K562 (cell line): ENCODE results near the gene KIAA0040. TPM values are rescaled to one million over a fixed set of nuclear protein-coding genes. Genes with fewer than 3 reads are reported as not detected.
A peak's percentile ranks its signal among the peaks of the same experiment; 100 is the strongest.

Experiments used
- ATAC-seq: fragments of 200-7000 bp; cut with Tn5 transposase; 3 replicates; pipeline ENCODE4 v1.9.1; 2020; ENCODE audit warnings: moderate library complexity
- BruUV-seq: library from RNA; stranded (reverse); fragments of 400-500 nt; replicated peaks from 2 replicates; lab custom pipeline; 2021; lab: Mats Ljungman, UMichigan
- CTCF ChIA-PET: fragments of 300-600 bp; formaldehyde crosslinking; extraction: SDS; loops from one replicate; lab custom pipeline; 2021; ENCODE audit warnings: low intra/inter-chr PET ratio; lab: Yijun Ruan, JAX
- POLR2A ChIA-PET: fragments of 300-600, 350-650 bp; sonication (Branson Sonifier 250); formaldehyde crosslinking; extraction: SDS; loops from one replicate; lab custom pipeline; 2021; ENCODE audit warnings: antibody characterized with exemption, inconsistent platforms; lab: Yijun Ruan, JAX
- DNase-seq, 4 experiments: peaks; one replicate each; pipeline versions ENCODE4 v3.0.0 to v3.0.0-alpha.2; 2011 to 2018; ENCODE audit warnings: low spot score in 3 of 4, mixed read lengths in 3 of 4; ENCODE audit errors: extremely low read depth in 1 of 4
- FAIRE-seq: peaks from 2 replicates; lab custom pipeline; 2011; peaks lifted over from hg19 to GRCh38; lab: Jason Lieb, UNC
- H2AFZ ChIP-seq: 2 replicates; pipeline ENCODE4 v1.6.0; 2011; ENCODE audit warnings: low read depth, low read length, control low read depth, inconsistent platforms
- H3K27ac ChIP-seq: fragments of 200-600 bp; 3 replicates; pipeline ENCODE4 v1.8.0; 2011; ENCODE audit warnings: low read depth, mild to moderate bottlenecking, control low read depth, inconsistent platforms, low read length, moderate library complexity, mixed read lengths; ENCODE audit errors: extremely low read depth
- H3K27me3 ChIP-seq, 2 experiments: fragments of 300-600 bp in 1 of 2; 2 replicates in 1 of 2; 3 replicates in 1 of 2; pipeline versions ENCODE4 v1.6.0 to v1.8.0; 2011; ENCODE audit warnings: inconsistent platforms in 2 of 2, low read length in 2 of 2, mild to moderate bottlenecking in 1 of 2, mixed read lengths in 1 of 2, moderate library complexity in 1 of 2; ENCODE audit not compliant: control insufficient read depth in 2 of 2, insufficient read depth in 2 of 2
- H3K36me3 ChIP-seq: fragments of 300-600 bp; 3 replicates; pipeline ENCODE4 v1.8.0; 2011; ENCODE audit warnings: mild to moderate bottlenecking, low read length, inconsistent platforms; ENCODE audit not compliant: control insufficient read depth, insufficient read depth
- H3K4me1 ChIP-seq, 2 experiments: fragments of 200-600 bp in 1 of 2; replicated peaks in 1 of 2; 2 replicates in 1 of 2; 3 replicates in 1 of 2; pipeline versions ENCODE4 v1.5.1 to v1.8.0; 2011; ENCODE audit warnings: inconsistent platforms in 2 of 2, low read length in 2 of 2, mild to moderate bottlenecking in 1 of 2, mixed read lengths in 1 of 2, moderate library complexity in 1 of 2; ENCODE audit not compliant: control insufficient read depth in 2 of 2, insufficient read depth in 2 of 2
- H3K4me2 ChIP-seq: 2 replicates; pipeline ENCODE4 v1.6.1; 2011; ENCODE audit warnings: low read length, control low read depth, inconsistent platforms, mixed read lengths; ENCODE audit not compliant: insufficient read depth
- H3K4me3 ChIP-seq: fragments of 200-600 bp; sonication (generic), shearing (Covaris generic); 2 replicates; pipeline ENCODE4 v1.5.1; 2016; ENCODE audit warnings: control low read depth, inconsistent platforms
- H3K79me2 ChIP-seq: fragments of 200-600 bp; 3 replicates; pipeline ENCODE4 v1.8.0; 2011; ENCODE audit warnings: low read length, inconsistent platforms; ENCODE audit not compliant: control insufficient read depth, insufficient read depth
- H3K9ac ChIP-seq, 2 experiments: 2 replicates each; pipeline versions ENCODE4 v1.6.0 to v1.6.1; 2011; ENCODE audit warnings: low read depth in 2 of 2, low read length in 2 of 2, control low read depth in 1 of 2, inconsistent platforms in 1 of 2, mild to moderate bottlenecking in 1 of 2, mixed read lengths in 1 of 2; ENCODE audit not compliant: insufficient read depth in 1 of 2
- H3K9me1 ChIP-seq: one replicate; pipeline ENCODE4 v1.6.0; 2011; ENCODE audit warnings: inconsistent platforms, mild to moderate bottlenecking, low read length, moderate library complexity; ENCODE audit not compliant: control insufficient read depth, insufficient read depth
- H3K9me3 ChIP-seq: replicated peaks from 2 replicates; pipeline ENCODE4 v1.5.1; 2011; ENCODE audit warnings: low read depth, low read length, inconsistent platforms; ENCODE audit not compliant: control insufficient read depth, insufficient read depth
- H4K20me1 ChIP-seq: replicated peaks from 2 replicates; pipeline ENCODE4 v1.6.1; 2011; ENCODE audit warnings: low read length, inconsistent platforms, mixed read lengths; ENCODE audit not compliant: control insufficient read depth, insufficient read depth
- CREM ChIP-seq: IDR thresholded peaks from 2 replicates; pipeline ENCODE4 v1.6.1; 2014; ENCODE audit warnings: antibody characterized with exemption, low read depth
- CTCFL ChIP-seq: IDR thresholded peaks from 2 replicates; pipeline ENCODE4 v1.6.1; 2011; ENCODE audit warnings: borderline replicate concordance, low read depth, mild to moderate bottlenecking, moderate library complexity, low read length; ENCODE audit not compliant: insufficient read depth, poor library complexity, severe bottlenecking
- MAZ ChIP-seq, 2 experiments: fragments of 450-650 bp in 1 of 2; sonication (generic) in 1 of 2; formaldehyde crosslinking; IDR thresholded peaks in 1 of 2; conservative IDR thresholded peaks in 1 of 2; 2 replicates each; pipeline versions ENCODE4 v1.4.0 to v1.5.0; 2020; ENCODE audit warnings: mild to moderate bottlenecking in 1 of 2, missing genetic modification reagents in 1 of 2
- MECOM ChIP-seq: fragments of 250-450 bp; sonication (Bioruptor Pico); IDR thresholded peaks from 2 replicates; pipeline ENCODE4 v1.8.0; 2022; ENCODE audit warnings: inconsistent platforms
- MYC ChIP-seq, 2 experiments: fragments of 250-450 bp in 1 of 2; sonication (Bioruptor Pico) in 1 of 2; IDR thresholded peaks; 2 replicates each; pipeline versions ENCODE4 v1.5.1 to v1.6.1; 2012 to 2021; ENCODE audit warnings: low read depth in 2 of 2, borderline replicate concordance in 1 of 2, improper control_type of control experiment in 1 of 2, low read length in 1 of 2, mild to moderate bottlenecking in 1 of 2, moderate library complexity in 1 of 2
- RCOR1 ChIP-seq, 2 experiments: IDR thresholded peaks; 2 replicates each; pipeline ENCODE4 v1.6.1; 2012; ENCODE audit warnings: low read depth in 2 of 2, low read length in 2 of 2, borderline replicate concordance in 1 of 2, improper control_type of control experiment in 1 of 2
- REST ChIP-seq, 2 experiments: fragments of 450-650 bp; formaldehyde crosslinking in 1 of 2; IDR thresholded peaks; 2 replicates each; pipeline versions ENCODE4 v1.4.0 to v1.6.1; 2014 to 2020; ENCODE audit warnings: mild to moderate bottlenecking in 2 of 2, borderline replicate concordance in 1 of 2, low read depth in 1 of 2
- WGBS: fragments of 100-300 bp; shearing (Covaris generic); methylation state at CpG from one replicate; pipeline ENCODE4 v1.1.6; 2016; ENCODE audit warnings: low coverage, mixed read lengths; ENCODE audit not compliant: insufficient coverage; ENCODE audit errors: missing lambda C conversion rate; 5-methylcytosine and 5-hydroxymethylcytosine counted together
- in situ Hi-C: fragments of 300-500 bp; cut with MboI; formaldehyde crosslinking; loops from 4 replicates; pipeline ENCODE4 v1.15.0; 2018; ENCODE audit warnings: inconsistent platforms, mixed read lengths
- intact Hi-C: fragments of 100-400 bp; cut with micrococcal nuclease; formaldehyde crosslinking; loops from 2 replicates; pipeline ENCODE4 v1.14.2; 2022
- polyA plus RNA-seq, 8 experiments: library from polyadenylated mRNA; depleted of rRNA in 4 of 8; stranded (reverse) in 5 of 8; unstranded in 3 of 8; fragments of >200 nt; fragmentation: Nextera tagmentation in 2 of 8; fragmentation: Illumina TruSeq in 1 of 8; extraction: Ambion mirVana in 2 of 8; extraction: Trizol in 1 of 8; gene quantifications; 2 replicates each; pipeline versions ENCODE4 v1.2.1 to v1.2.3, GENCODE V29; 2011 to 2014; ENCODE audit warnings: inconsistent platforms in 1 of 8, missing spikeins in 1 of 8
- total RNA-seq, 7 experiments: library from RNA; depleted of rRNA in 6 of 7; stranded (reverse); fragments of >200 nt in 6 of 7; fragmentation: Illumina TruSeq in 2 of 7; extraction: Trizol in 2 of 7; gene quantifications; 2 replicates each; pipeline versions ENCODE4 v1.2.1 to v1.2.3, GENCODE V29; 2011 to 2021; ENCODE audit warnings: low replicate concordance in 1 of 7

KIAA0040 gene
- total and polyA plus RNA-seq, 9 of the 15 experiments (the other 6 are each of a cell fraction or from before 2014, with no cell fraction given), result 3.4 to 13.6 (median 7.1) TPM

GRCh38 chr1:175146529-175147213 lies 45.9 kb downstream of the KIAA0040 start:
- Histone ChIP-seq H3K9me1 (no peaks in the 10 kb centered on the region), H3K27ac (no peak overlapping the region), H3K27me3 (peaks cover 15 to 55% of the 10 kb centered on the region in 2 experiments), H4K20me1 (no peaks in the 10 kb centered on the region), H3K36me3 (no peaks in the 10 kb centered on the region), H3K4me2 (no peak overlapping the region; the same call in 1 of the 2 replicates), H3K4me1 (peaks cover 0 to 5% of the 10 kb centered on the region in 2 experiments; a peak in 1 of 5 replicates), H3K9me3 (no peaks in the 10 kb centered on the region), H3K79me2 (no peaks in the 10 kb centered on the region), H3K9ac (peak overlapping the region in 1 of 2 experiments; percentile 76; a peak in 2 of 4 replicates), H3K4me3 (no peak overlapping the region), H2AFZ (no peak overlapping the region)
- CTCF ChIA-PET, result interaction anchor here (0.6 to 2.4 kb wide), 3 partner anchors 75 to 173 kb away, joined by 3 to 9 read pairs (median 8); no protein-coding TSS in a partner anchor
- in situ Hi-C loops, result loop anchor here (5.0 kb wide), 1 partner anchor 176 kb away; no protein-coding TSS in a partner anchor
- DNase-seq (peak; percentile 83 to 89 (median 86)), ATAC-seq (peak; percentile 98), FAIRE-seq (peak; percentile 81)
- POLR2A ChIA-PET, result interaction anchor here (0.6 to 1.9 kb wide), 7 partner anchors 8 to 171 kb away, joined by 3 to 6 read pairs (median 3); partner anchors contain the start of gene MRPS14
- WGBS, result 11% methylated on average over 21 of the region's 21 CpGs
- intact Hi-C loops, result loop anchor here (1.0 kb wide), 1 partner anchor 117 kb away; no protein-coding TSS in a partner anchor
- BruUV-seq, result no TSS peak
- 0 out of 4 replicates have a peak, but pooled peaks of 1 of the 2 experiments have one; percentile 19 for TF ChIP-seq RCOR1 (IDR thresholded peaks at IDR 0.05; ENCODE audit: borderline replicate concordance in 1 of 2, low read depth in 2 of 2, low read length in 2 of 2)
- TF ChIP-seq MECOM (CRISPR knock-in tag), result 0 out of 2 replicates have a peak, but pooled peaks have one; percentile 27
- TF ChIP-seq CREM, result 0 out of 2 replicates have a peak, but pooled peaks have one; percentile 10
- peak; percentile 63 for TF ChIP-seq CTCFL
- peak in 1 of 2 experiments; percentile 31; a peak in 1 of 4 replicates for TF ChIP-seq MAZ (CRISPR knock-in tag; conservative IDR thresholded peaks at IDR 0.05 in 1 of 2, IDR thresholded peaks at IDR 0.05 in 1 of 2)
- peak; percentile 36; the same call in 1 of the 2 replicates for TF ChIP-seq REST (IDR thresholded peaks at IDR 0.05; ENCODE audit: borderline replicate concordance)
- no peak for TF ChIP-seq REST (CRISPR knock-in tag; IDR thresholded peaks at IDR 0.05; ENCODE audit: low read depth)
- 0 out of 2 replicates have a peak, but pooled peaks have one; percentile 26 for TF ChIP-seq MYC (IDR thresholded peaks at IDR 0.05; ENCODE audit: low read depth, low read length)
- TF ChIP-seq MYC (CRISPR knock-in tag; IDR thresholded peaks at IDR 0.05; ENCODE audit: borderline replicate concordance, low read depth), result no peak
